Ectodermal cell (in vitro differentiated cells): Measurements from ENCODE around the gene IL10RA.

Source experiments
- H3K27ac ChIP-seq: 2 replicates; pipeline ENCODE4 v1.7.0; 2013; ENCODE audit warnings: mild to moderate bottlenecking, low read depth, low read length; ENCODE audit not compliant: insufficient read depth, poor library complexity, severe bottlenecking
- H3K27me3 ChIP-seq: 2 replicates; pipeline ENCODE4 v1.7.0; 2013; ENCODE audit warnings: mild to moderate bottlenecking, low read length; ENCODE audit not compliant: insufficient read depth, control insufficient read depth, poor library complexity, severe bottlenecking
- H3K36me3 ChIP-seq: one replicate; pipeline ENCODE4 v1.7.0; 2013; ENCODE audit warnings: low read length; ENCODE audit not compliant: control insufficient read depth, insufficient read depth
- H3K4me1 ChIP-seq: one replicate; pipeline ENCODE4 v1.7.0; 2013; ENCODE audit warnings: low read length; ENCODE audit not compliant: control insufficient read depth, insufficient read depth
- H3K4me3 ChIP-seq: 2 replicates; pipeline ENCODE4 v1.7.0; 2013; ENCODE audit warnings: low read depth, low read length, control low read depth; ENCODE audit not compliant: insufficient read depth
- H3K9me3 ChIP-seq: 2 replicates; pipeline ENCODE4 v1.7.0; 2013; ENCODE audit warnings: mild to moderate bottlenecking, low read length, moderate library complexity; ENCODE audit not compliant: control insufficient read depth
- WGBS, 2 experiments: methylation state at CpG; one replicate each; pipeline ENCODE4 v1.1.7; 2013; ENCODE audit warnings: missing lambda C conversion rate in 2 of 2; 5-methylcytosine and 5-hydroxymethylcytosine counted together

The IL10RA gene

DNA sequence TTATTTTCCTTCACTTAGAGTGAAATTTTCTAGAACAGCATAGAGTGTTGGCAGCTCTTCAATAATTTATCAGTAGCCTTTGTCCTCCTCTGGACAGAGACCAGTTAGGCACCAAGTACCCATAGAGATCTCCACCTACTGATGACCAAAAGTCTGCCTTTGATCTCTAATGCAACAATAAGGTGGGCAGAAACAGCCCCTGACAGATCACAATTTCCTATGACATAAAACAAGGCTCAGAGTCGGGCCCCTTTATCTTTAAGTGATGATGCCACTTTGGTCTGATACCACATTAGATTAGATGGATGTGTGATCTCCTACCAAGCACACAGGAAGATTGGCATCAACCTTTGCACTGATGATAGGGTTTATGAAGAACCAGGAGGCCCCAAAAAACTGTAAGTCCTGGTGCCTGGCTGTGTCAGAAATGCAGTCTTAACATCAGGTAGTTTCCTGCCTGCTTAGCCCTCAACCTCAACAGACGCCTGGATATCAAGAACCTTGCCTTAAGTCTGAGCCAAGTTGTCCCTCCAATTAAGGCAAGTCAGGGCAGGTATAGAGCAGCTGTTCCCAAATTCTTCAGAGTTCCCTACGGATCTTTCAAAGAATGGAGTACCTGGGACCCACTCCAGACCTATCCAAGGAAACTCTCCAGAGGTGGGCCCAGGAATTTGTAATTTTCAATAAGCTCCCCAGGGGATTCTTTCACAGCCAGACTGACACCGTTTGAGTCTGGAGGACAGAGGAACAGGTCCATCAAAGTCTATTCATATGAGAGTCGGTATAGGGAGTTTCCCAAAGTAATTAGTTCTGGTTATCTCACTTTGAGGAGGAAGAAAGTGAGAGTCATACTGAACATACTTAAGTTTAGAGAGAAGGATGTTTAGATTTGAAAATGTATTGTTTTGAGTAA, 60.1 kb downstream of the IL10RA start:
- Histone ChIP-seq H3K4me1 (no peaks in the 10 kb centered on the region), H3K4me3 (no peak overlapping the region), H3K9me3 (no peaks in the 10 kb centered on the region), H3K36me3 (no peaks in the 10 kb centered on the region), H3K27me3 (no peaks in the 10 kb centered on the region), H3K27ac (no peak overlapping the region)
- 82 to 83% methylated on average over 5 of the region's 5 CpGs for WGBS, 2 experiments

DNA sequence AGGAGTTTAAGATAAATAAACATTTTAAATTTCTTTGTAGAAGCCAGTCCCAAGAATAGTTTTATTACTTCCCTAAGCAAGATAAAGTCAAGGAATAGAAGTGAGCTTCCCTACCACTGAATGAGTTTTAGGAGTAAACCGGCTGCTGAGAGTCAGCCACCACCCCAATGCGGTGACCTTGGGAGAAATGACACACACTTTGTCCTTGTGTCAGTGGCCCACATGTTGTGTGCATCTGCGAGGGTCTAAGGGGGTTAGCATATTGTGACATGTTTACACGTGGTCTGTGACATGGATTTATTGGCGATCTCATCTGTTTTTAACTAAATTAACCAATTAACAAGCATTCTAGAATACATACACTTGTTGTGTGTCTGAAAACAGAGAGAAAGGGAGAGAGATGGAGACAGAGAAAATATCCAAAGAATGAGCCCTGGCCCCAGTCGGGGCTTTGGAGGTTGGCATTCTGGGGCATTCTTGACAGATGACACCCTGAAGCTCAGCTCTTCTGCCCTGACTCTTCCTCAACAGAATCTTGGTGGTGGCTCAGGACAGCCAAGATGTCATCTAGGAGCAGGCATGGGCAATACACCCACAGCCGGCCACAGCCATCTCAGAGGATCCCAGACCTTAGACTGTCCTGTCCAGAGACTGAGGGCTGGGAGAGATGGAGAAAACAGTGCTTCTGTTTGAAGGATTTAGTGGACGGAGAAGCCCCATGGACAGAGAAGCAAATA, 60.9 kb downstream of the IL10RA start:
- 92% methylated on average over 5 to 8 of the region's 8 CpGs for WGBS, 2 experiments
- H3K4me1 ChIP-seq = no peaks in the 10 kb centered on the region
- no peak overlapping the region for H3K4me3 ChIP-seq
- H3K9me3 ChIP-seq = no peaks in the 10 kb centered on the region
- no peaks in the 10 kb centered on the region for H3K36me3 ChIP-seq
- no peak overlapping the region for H3K27ac ChIP-seq
- H3K27me3 ChIP-seq = no peaks in the 10 kb centered on the region

DNA sequence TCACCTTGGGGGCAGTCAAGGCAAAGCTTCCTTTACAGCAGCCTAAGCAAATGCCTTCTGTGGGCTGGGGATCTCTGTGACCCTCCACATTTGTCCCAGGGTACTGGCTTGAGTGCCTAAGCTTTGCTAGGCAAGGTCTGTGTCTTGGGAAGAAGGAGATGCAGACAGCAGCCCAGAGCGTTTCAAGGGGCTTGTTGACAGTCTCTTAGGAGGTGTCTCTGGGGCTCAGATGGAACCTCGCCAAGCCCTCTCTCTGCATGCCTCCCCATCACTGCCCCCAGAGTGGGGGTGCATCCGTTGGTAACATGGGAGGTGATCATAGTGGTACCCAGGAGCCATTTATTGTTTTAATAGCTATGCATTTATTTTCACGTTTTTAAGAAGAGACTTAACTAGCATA, 61.6 kb downstream of the IL10RA start:
- 84 to 98% methylated on average over 3 to 4 of the region's 4 CpGs for WGBS, 2 experiments
- no peaks in the 10 kb centered on the region for H3K9me3 ChIP-seq
- no peak overlapping the region for H3K4me3 ChIP-seq
- H3K36me3 ChIP-seq = no peaks in the 10 kb centered on the region
- H3K4me1 ChIP-seq = no peaks in the 10 kb centered on the region
- no peaks in the 10 kb centered on the region for H3K27me3 ChIP-seq
- no peak overlapping the region for H3K27ac ChIP-seq

DNA sequence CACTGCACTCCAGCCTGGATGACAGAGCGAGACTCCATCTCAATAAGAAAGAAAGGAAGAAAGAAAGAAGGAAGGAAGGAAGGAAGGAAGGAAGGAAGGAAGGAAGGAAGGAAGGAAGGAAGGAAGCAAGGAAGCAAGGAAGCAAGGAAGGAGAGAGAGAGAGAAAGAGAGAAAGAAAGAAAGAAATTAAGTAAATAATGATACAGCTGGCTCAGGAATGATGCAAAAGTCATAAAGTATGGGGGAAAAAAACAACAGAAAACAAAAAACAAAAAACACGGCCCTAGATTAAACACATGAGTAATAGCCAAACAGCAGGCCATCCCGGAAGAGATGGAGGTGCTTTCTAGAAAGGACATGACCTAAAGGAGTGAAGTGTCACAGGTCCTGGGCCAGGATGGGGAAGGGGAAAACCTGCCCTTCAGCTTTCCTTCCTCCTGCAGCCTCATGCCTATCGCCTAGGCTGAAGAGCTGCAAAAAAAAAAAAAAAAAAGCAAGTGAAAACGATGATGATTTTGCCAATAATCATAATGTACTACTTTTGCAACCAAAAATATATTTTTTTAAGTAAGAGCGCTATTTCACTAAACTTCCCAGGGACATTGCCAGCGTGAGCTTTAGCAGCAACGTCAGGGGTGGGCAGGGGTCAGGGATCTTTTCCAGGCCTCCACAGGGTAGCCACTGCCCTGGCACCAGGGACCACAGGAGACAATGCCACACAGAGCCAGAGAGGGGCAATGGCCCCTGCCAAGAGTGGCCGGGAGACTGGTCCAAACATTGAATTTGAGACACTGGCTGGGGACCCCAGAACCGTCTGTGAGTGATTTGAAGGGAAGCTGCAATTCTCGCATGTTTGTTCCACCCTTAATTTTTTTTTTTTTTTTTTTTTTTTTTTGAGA, 62.5 kb downstream of the IL10RA start:
- Histone ChIP-seq H3K27me3 (no peaks in the 10 kb centered on the region), H3K9me3 (no peaks in the 10 kb centered on the region), H3K4me3 (no peak overlapping the region), H3K36me3 (no peaks in the 10 kb centered on the region), H3K4me1 (no peaks in the 10 kb centered on the region), H3K27ac (no peak overlapping the region)
- WGBS, 2 experiments = 85 to 95% methylated on average over 10 to 11 of the region's 11 CpGs

DNA sequence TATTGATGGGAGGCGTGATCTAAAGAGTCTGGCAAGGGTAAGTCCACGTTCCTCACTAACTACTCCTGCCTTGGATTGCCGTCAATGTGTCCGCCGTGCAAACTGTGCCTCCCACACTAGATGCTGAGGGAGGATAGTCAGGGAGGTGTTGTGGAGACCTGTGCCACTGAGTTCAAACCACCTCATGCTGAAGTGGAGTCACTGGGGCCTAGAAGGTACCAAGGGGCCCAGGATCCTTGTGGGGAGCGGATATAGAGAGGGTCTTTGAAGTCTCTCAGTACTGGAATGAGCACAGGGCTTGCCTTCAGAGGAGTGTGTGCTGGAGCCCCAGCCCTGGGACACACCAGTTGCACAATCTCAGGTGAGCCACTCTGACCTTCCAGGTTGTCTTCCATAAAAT, 63.6 kb downstream of the IL10RA start:
- H3K27me3 ChIP-seq = no peaks in the 10 kb centered on the region
- H3K4me3 ChIP-seq = no peak overlapping the region
- H3K27ac ChIP-seq = no peak overlapping the region
- no peaks in the 10 kb centered on the region for H3K4me1 ChIP-seq
- H3K36me3 ChIP-seq = no peaks in the 10 kb centered on the region
- H3K9me3 ChIP-seq = no peaks in the 10 kb centered on the region
- 93 to 97% methylated on average over 6 of the region's 6 CpGs for WGBS, 2 experiments

DNA sequence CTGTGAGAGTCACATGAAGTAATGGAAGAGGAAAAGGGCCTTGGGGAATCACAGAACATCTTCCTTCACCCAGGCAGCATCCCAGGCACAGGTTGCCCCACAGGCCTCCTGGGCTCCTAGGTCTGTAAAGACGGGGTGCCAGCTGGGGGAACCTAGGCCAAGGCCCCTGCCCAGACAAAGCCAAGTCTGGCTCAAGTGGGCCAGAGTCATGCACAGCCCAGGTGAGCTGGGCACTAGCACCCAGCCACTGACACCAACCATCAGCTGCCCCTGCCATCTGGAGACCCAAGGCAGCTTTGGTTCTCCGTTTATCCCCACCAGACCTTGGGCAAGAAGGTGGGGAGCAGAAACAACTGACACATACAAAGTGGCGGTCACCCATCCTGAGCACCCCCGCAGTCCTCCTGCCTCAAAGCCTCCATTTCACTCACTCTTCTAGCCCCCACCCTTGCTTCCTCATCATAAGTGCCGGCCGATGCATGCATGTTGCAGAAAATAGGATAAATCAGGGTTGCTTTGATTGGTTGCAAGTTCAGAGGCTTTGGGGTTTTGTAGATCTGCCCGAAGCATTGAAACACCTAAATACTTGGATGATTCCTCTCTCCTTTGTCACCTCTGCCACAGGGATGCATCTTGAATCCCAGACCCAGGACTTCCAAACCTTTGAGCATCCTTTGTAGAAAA, 64.2 kb downstream of the IL10RA start:
- Histone ChIP-seq H3K36me3 (no peaks in the 10 kb centered on the region), H3K4me1 (no peaks in the 10 kb centered on the region), H3K9me3 (no peaks in the 10 kb centered on the region), H3K27me3 (no peaks in the 10 kb centered on the region), H3K4me3 (no peak overlapping the region), H3K27ac (no peak overlapping the region)
- 94 to 95% methylated on average over 7 of the region's 7 CpGs for WGBS, 2 experiments
